ENCODE data around the gene ATIC.

DNA sequence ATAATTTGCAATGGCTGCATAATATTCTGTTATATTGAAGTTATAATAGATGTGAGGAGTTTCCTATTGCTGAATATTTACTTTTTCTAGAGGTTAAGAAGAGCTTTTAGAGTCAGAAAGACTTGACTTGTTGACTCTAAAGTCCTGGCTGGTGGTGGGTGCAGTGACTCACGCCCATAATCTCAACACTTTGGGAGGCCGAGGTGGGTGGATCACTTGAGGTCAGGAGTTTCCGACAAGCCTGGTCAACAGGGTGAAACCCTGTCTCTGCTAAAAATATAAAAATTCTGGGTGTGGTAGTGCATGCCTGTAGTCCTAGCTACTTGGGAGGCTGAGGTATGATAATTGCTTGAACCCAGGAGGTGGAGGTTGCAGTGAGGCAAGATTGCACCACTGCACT, 33.9 kb upstream of the ATIC start:
- TF ChIP-seq, protein P1, sequence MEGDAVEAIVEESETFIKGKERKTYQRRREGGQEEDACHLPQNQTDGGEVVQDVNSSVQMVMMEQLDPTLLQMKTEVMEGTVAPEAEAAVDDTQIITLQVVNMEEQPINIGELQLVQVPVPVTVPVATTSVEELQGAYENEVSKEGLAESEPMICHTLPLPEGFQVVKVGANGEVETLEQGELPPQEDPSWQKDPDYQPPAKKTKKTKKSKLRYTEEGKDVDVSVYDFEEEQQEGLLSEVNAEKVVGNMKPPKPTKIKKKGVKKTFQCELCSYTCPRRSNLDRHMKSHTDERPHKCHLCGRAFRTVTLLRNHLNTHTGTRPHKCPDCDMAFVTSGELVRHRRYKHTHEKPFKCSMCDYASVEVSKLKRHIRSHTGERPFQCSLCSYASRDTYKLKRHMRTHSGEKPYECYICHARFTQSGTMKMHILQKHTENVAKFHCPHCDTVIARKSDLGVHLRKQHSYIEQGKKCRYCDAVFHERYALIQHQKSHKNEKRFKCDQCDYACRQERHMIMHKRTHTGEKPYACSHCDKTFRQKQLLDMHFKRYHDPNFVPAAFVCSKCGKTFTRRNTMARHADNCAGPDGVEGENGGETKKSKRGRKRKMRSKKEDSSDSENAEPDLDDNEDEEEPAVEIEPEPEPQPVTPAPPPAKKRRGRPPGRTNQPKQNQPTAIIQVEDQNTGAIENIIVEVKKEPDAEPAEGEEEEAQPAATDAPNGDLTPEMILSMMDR (conservative IDR thresholded peaks at IDR 0.05 in 1 of 2, IDR thresholded peaks at IDR 0.05 in 1 of 2; ENCODE audit: low read depth in 1 of 2, low read length in 2 of 2): no peak
- TF ChIP-seq EZH2 (IDR thresholded peaks at IDR 0.05; ENCODE audit: low read length, missing control alignments): no peak
